ENCODE measurements around the gene ANKRD65. TPM values are rescaled to one million over a fixed set of nuclear protein-coding genes. Genes with fewer than 3 reads are reported as not detected.
"Not testable (repeated sequence)": the region's sequence is repeated elsewhere in the genome, so short reads cannot be mapped to it uniquely, and the experiment has no call there.

The ANKRD65 gene
- total and polyA plus RNA-seq, 2 donors (not counting 3 experiments of a cell fraction or from before 2014, with no cell fraction given), result 0.15 to 0.38 TPM

DNA sequence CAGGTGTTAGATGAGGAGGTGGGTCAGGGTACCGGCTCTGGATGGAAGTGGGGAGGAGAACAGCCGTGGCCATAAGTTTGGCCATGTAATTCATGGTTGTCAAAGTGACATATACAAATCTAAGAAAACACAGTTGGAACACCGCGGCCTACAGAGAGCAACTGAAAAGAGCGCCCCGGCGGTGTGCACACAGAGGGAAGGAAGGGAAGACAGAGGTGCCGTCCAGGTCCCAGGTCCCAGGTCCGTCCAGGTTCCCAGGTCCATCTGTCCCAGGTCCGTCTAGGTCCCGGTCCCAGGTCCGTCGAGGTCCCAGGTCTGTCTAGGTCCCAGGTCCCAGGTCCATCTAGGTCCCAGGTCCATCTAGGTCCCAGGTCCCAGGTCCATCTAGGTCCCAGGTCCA, 9.4 kb downstream of the ANKRD65 start:
- Histone ChIP-seq H3K4me3 (replicated peaks in 1 of 3; ENCODE audit: insufficient read depth in 1 of 3, low read depth in 1 of 3, low read length in 3 of 3) (no peak overlapping the region), H3K27me3 (ENCODE audit: control insufficient read depth in 2 of 2, insufficient read depth in 2 of 2, low read length in 2 of 2) (no peaks in the 10 kb centered on the region), H2AFZ (ENCODE audit: low read depth, low read length) (no peak overlapping the region), H3K27ac (ENCODE audit: insufficient read depth, low read depth, low read length) (no peak overlapping the region), H3K4me1 (ENCODE audit: control insufficient read depth, extremely low read depth, insufficient read depth, low read length) (peaks cover 7% of the 10 kb centered on the region), H3K36me3 (ENCODE audit: control insufficient read depth in 2 of 2, extremely low read depth in 1 of 2, insufficient read depth in 2 of 2, low read length in 2 of 2) (no peaks in the 10 kb centered on the region), H3K9me1 (replicated peaks; ENCODE audit: control insufficient read depth, extremely low read depth, insufficient read depth, low read length) (no peaks in the 10 kb centered on the region), H3K79me2 (ENCODE audit: control insufficient read depth, insufficient read depth, low read length) (peaks cover 25% of the 10 kb centered on the region), H3K9me3 (replicated peaks; ENCODE audit: control insufficient read depth, insufficient read depth, low read length) (no peaks in the 10 kb centered on the region), H3K9ac (replicated peaks; ENCODE audit: extremely low read depth, insufficient read depth, low read length) (no peak overlapping the region), H4K20me1 (replicated peaks; ENCODE audit: control insufficient read depth, extremely low read depth, insufficient read depth, low read length) (no peaks in the 10 kb centered on the region), H3K4me2 (ENCODE audit: insufficient read depth, low read length) (no peak overlapping the region)
- dilution Hi-C loops (cut with MboI; ENCODE audit: extremely low pct_ligation_motif_present, low sequenced_read_pairs) (no loop called here), intact Hi-C loops (cut with micrococcal nuclease) (no loop called here)
- DNase-seq (ENCODE audit: low read depth, low spot score) (no peak), FAIRE-seq (no peak)
- no TSS peak for BruUV-seq (replicated peaks)
- ChIA-PET CTCF (no interaction called here), POLR2A (no interaction called here)
- no peak for TF ChIP-seq MYC (IDR thresholded peaks at IDR 0.05; ENCODE audit: low read depth, low read length)
- TF ChIP-seq, protein P1, sequence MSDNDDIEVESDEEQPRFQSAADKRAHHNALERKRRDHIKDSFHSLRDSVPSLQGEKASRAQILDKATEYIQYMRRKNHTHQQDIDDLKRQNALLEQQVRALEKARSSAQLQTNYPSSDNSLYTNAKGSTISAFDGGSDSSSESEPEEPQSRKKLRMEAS (IDR thresholded peaks at IDR 0.05; ENCODE audit: insufficient read depth, insufficient read length), result no peak
- TF ChIP-seq JUN (IDR thresholded peaks at IDR 0.05; ENCODE audit: borderline replicate concordance, insufficient read depth, insufficient read length, low read depth), result no peak
- TF ChIP-seq POLR2A (IDR thresholded peaks at IDR 0.05; ENCODE audit: low read depth, low read length), result no peak
- no peak for TF ChIP-seq POLR2AphosphoS5 (IDR thresholded peaks at IDR 0.05; ENCODE audit: insufficient read depth, low read depth, low read length)
- TF ChIP-seq GATA2 (IDR thresholded peaks at IDR 0.05; ENCODE audit: insufficient read depth, insufficient read length, low read depth, low read length), result no peak
- no peak for TF ChIP-seq FOS (IDR thresholded peaks at IDR 0.05; ENCODE audit: borderline replicate concordance, insufficient read depth, low read length)
- TF ChIP-seq CTCF (IDR thresholded peaks at IDR 0.05; ENCODE audit: extremely low read depth in 1 of 2, insufficient read depth in 1 of 2, low read depth in 1 of 2, low read length in 2 of 2), result no peak
- no peak for TF ChIP-seq EZH2 (IDR thresholded peaks at IDR 0.05; ENCODE audit: borderline replicate concordance, low read depth, low read length, severe bottlenecking)

- BruUV-seq (replicated peaks); H3K27ac ChIP-seq (ENCODE audit: insufficient read depth, low read depth, low read length); H3K9me3 ChIP-seq (replicated peaks; ENCODE audit: control insufficient read depth, insufficient read depth, low read length); H3K36me3 ChIP-seq (ENCODE audit: control insufficient read depth in 2 of 2, extremely low read depth in 1 of 2, insufficient read depth in 2 of 2, low read length in 2 of 2); POLR2A ChIA-PET; H3K9me1 ChIP-seq (replicated peaks; ENCODE audit: control insufficient read depth, extremely low read depth, insufficient read depth, low read length); H3K4me2 ChIP-seq (ENCODE audit: insufficient read depth, low read length); FAIRE-seq; H3K9ac ChIP-seq (replicated peaks; ENCODE audit: extremely low read depth, insufficient read depth, low read length); H2AFZ ChIP-seq (ENCODE audit: low read depth, low read length); DNase-seq (ENCODE audit: low read depth, low spot score); intact Hi-C loops (cut with micrococcal nuclease); H4K20me1 ChIP-seq (replicated peaks; ENCODE audit: control insufficient read depth, extremely low read depth, insufficient read depth, low read length); dilution Hi-C loops (cut with MboI; ENCODE audit: extremely low pct_ligation_motif_present, low sequenced_read_pairs); CTCF ChIA-PET; H3K4me3 ChIP-seq (replicated peaks in 1 of 3; ENCODE audit: insufficient read depth in 1 of 3, low read depth in 1 of 3, low read length in 3 of 3); H3K27me3 ChIP-seq (ENCODE audit: control insufficient read depth in 2 of 2, insufficient read depth in 2 of 2, low read length in 2 of 2): not testable (repeated sequence)
- Histone ChIP-seq H3K79me2 (ENCODE audit: control insufficient read depth, insufficient read depth, low read length) (peaks cover 38% of the 10 kb centered on the region), H3K4me1 (ENCODE audit: control insufficient read depth, extremely low read depth, insufficient read depth, low read length) (peaks cover 11% of the 10 kb centered on the region)
These were observed 10.8 kb downstream of the ANKRD65 start for GRCh38 chr1:1410238-1410637.
